ENCODE results near the gene LYRM7. TPM values are rescaled to one million over a fixed set of nuclear protein-coding genes. Genes with fewer than 3 reads are reported as not detected.
"Not testable (repeated sequence)": the region's sequence is repeated elsewhere in the genome, so short reads cannot be mapped to it uniquely, and the experiment has no call there.

LYRM7 gene
- total and polyA plus RNA-seq, 2 donors (not counting 1 experiment from before 2014, with no cell fraction given) = 4.8 to 6.9 TPM

DNA sequence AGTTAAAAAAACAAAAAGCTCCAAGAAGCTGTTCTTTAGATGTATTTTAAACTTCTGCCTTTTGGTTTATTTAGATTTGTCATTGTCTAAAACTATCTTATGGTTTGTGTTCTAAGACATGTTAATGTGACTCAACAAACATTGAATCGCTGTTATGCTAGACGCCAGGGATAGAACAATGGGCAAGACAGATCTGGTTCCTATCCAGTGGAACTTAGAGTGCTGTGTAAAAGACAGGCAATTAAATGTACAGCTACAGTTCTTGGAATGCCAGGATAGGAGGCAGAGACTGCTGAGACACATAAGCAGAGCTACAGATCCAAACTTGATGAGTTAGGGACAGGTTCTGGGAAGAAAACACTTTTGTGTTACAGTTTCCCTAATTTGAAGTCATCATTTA is 22.4 kb downstream of the LYRM7 start:
- peak in 1 of 2 donors; percentile 38 for DNase-seq (ENCODE audit: low read depth in 2 of 2)
- Histone ChIP-seq H3K4me2 (ENCODE audit: extremely low read depth, insufficient read depth, low read length) (no peak overlapping the region), H3K36me3 (ENCODE audit: control insufficient read depth, insufficient read depth, low read length) (no peaks in the 10 kb centered on the region), H3K9me3 (ENCODE audit: control insufficient read depth, insufficient read depth, low read depth, low read length) (no peaks in the 10 kb centered on the region), H3K27ac (ENCODE audit: insufficient read depth, low read length) (no peak overlapping the region), H3K9ac (ENCODE audit: insufficient read depth, low read length) (no peak overlapping the region), H3K79me2 (ENCODE audit: control insufficient read depth, insufficient read depth, low read length) (no peaks in the 10 kb centered on the region), H3K4me1 (ENCODE audit: control insufficient read depth, extremely low read depth, insufficient read depth, low read length) (no peaks in the 10 kb centered on the region), H4K20me1 (ENCODE audit: control insufficient read depth, extremely low read depth, insufficient read depth, low read length) (no peaks in the 10 kb centered on the region), H3K27me3 (ENCODE audit: control insufficient read depth, insufficient read depth, low read length) (no peaks in the 10 kb centered on the region), H3K4me3 (replicated peaks in 1 of 4; ENCODE audit: control extremely low read depth in 1 of 4, insufficient read depth in 1 of 4, low read depth in 3 of 4, low read length in 4 of 4) (no peak overlapping the region), H2AFZ (ENCODE audit: low read length) (no peak overlapping the region)
- TF ChIP-seq, protein P1, sequence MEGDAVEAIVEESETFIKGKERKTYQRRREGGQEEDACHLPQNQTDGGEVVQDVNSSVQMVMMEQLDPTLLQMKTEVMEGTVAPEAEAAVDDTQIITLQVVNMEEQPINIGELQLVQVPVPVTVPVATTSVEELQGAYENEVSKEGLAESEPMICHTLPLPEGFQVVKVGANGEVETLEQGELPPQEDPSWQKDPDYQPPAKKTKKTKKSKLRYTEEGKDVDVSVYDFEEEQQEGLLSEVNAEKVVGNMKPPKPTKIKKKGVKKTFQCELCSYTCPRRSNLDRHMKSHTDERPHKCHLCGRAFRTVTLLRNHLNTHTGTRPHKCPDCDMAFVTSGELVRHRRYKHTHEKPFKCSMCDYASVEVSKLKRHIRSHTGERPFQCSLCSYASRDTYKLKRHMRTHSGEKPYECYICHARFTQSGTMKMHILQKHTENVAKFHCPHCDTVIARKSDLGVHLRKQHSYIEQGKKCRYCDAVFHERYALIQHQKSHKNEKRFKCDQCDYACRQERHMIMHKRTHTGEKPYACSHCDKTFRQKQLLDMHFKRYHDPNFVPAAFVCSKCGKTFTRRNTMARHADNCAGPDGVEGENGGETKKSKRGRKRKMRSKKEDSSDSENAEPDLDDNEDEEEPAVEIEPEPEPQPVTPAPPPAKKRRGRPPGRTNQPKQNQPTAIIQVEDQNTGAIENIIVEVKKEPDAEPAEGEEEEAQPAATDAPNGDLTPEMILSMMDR (conservative IDR thresholded peaks at IDR 0.05 in 1 of 2, IDR thresholded peaks at IDR 0.05 in 1 of 2; ENCODE audit: low read depth in 1 of 2, low read length in 2 of 2) = no peak
- TF ChIP-seq EZH2 (IDR thresholded peaks at IDR 0.05; ENCODE audit: low read length, missing control alignments) = no peak

DNA sequence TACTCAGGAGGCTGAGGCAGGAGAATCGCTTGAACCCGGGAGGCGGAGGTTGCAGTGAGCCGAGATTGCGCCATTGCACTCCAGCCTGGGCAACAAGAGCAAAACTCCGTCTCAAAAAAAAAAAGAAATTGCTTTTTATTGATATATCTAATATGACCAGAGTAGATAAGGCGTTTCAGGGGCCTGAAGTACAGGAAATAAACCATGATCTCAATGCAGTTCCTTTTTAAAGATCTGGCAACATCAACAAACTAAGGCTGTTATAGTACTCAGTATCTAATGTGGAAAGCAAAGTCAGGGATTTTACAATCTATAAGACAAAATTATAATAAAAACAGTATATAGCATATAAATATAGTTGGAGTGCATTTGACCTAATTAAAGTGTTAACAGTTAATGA is 23.2 kb downstream of the LYRM7 start:
- not testable (repeated sequence) for H4K20me1 ChIP-seq (ENCODE audit: control insufficient read depth, extremely low read depth, insufficient read depth, low read length); DNase-seq (ENCODE audit: low read depth in 2 of 2)

DNA sequence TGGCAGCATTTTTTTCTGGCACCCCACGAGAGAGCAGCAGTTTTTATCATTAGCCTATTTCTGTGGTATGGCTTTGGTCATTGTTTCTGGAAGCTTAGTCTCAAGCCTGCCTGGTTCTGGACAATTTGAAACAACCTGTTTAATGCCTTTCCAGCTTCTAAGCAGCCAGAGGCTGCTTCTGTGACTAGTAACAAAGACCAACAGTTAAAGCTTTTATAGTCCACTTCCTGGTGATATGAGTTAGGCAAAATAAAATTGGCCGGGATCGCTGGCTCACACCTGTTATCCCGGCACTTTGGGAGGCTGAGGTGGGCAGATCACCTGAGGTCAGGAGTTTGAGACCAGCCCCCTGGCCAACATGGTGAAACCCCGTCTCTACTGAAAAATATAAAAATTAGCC is 24.0 kb downstream of the LYRM7 start:
- Histone ChIP-seq H3K4me2 (ENCODE audit: extremely low read depth, insufficient read depth, low read length) (no peak overlapping the region), H3K9ac (ENCODE audit: insufficient read depth, low read length) (no peak overlapping the region), H3K79me2 (ENCODE audit: control insufficient read depth, insufficient read depth, low read length) (no peaks in the 10 kb centered on the region), H3K4me3 (replicated peaks in 1 of 4; ENCODE audit: control extremely low read depth in 1 of 4, insufficient read depth in 1 of 4, low read depth in 3 of 4, low read length in 4 of 4) (no peak overlapping the region), H3K27me3 (ENCODE audit: control insufficient read depth, insufficient read depth, low read length) (no peaks in the 10 kb centered on the region), H3K4me1 (ENCODE audit: control insufficient read depth, extremely low read depth, insufficient read depth, low read length) (no peaks in the 10 kb centered on the region), H4K20me1 (ENCODE audit: control insufficient read depth, extremely low read depth, insufficient read depth, low read length) (no peaks in the 10 kb centered on the region), H2AFZ (ENCODE audit: low read length) (no peak overlapping the region), H3K27ac (ENCODE audit: insufficient read depth, low read length) (no peak overlapping the region), H3K9me3 (ENCODE audit: control insufficient read depth, insufficient read depth, low read depth, low read length) (no peaks in the 10 kb centered on the region), H3K36me3 (ENCODE audit: control insufficient read depth, insufficient read depth, low read length) (no peaks in the 10 kb centered on the region)
- TF ChIP-seq, protein P1 (conservative IDR thresholded peaks at IDR 0.05 in 1 of 2, IDR thresholded peaks at IDR 0.05 in 1 of 2; ENCODE audit: low read depth in 1 of 2, low read length in 2 of 2) = no peak
- TF ChIP-seq EZH2 (IDR thresholded peaks at IDR 0.05; ENCODE audit: low read length, missing control alignments) = no peak
- DNase-seq (ENCODE audit: low read depth in 2 of 2) = no peak

More for the DNA sequence above, 23.2 kb downstream of the LYRM7 start:
- not testable (repeated sequence) for H3K4me1 ChIP-seq (ENCODE audit: control insufficient read depth, extremely low read depth, insufficient read depth, low read length); H3K27ac ChIP-seq (ENCODE audit: insufficient read depth, low read length); H3K9ac ChIP-seq (ENCODE audit: insufficient read depth, low read length); H3K36me3 ChIP-seq (ENCODE audit: control insufficient read depth, insufficient read depth, low read length); H3K9me3 ChIP-seq (ENCODE audit: control insufficient read depth, insufficient read depth, low read depth, low read length); H3K4me3 ChIP-seq (replicated peaks in 1 of 4; ENCODE audit: control extremely low read depth in 1 of 4, insufficient read depth in 1 of 4, low read depth in 3 of 4, low read length in 4 of 4); H3K79me2 ChIP-seq (ENCODE audit: control insufficient read depth, insufficient read depth, low read length); H3K4me2 ChIP-seq (ENCODE audit: extremely low read depth, insufficient read depth, low read length); H2AFZ ChIP-seq (ENCODE audit: low read length); H3K27me3 ChIP-seq (ENCODE audit: control insufficient read depth, insufficient read depth, low read length)
